Activated B cell treated with CpG ODN at 0.5 μM for 24 hours (primary cell): ENCODE measurements around the gene PCP4. TPM values are rescaled to one million over a fixed set of nuclear protein-coding genes. Genes with fewer than 3 reads are reported as not detected.

ENCODE experiments used
- ATAC-seq: fragments of 200-7000 bp; cut with Tn5 transposase; one replicate; pipeline ENCODE4 v1.10.0; 2021; ENCODE audit warnings: low read depth, mild to moderate bottlenecking, moderate library complexity
- CTCF ChIA-PET: fragments of 350-600 bp; sonication (Branson Sonifier 250); formaldehyde crosslinking; loops from one replicate; lab custom pipeline; 2021; ENCODE audit warnings: antibody characterized with exemption; lab: Charles Lee
- POLR2A ChIA-PET: fragments of 350-600 bp; sonication (Branson Sonifier 250); formaldehyde crosslinking; loops from one replicate; lab custom pipeline; 2021; ENCODE audit warnings: antibody characterized with exemption; lab: Charles Lee
- DNase-seq: peaks from one replicate; pipeline ENCODE4 v3.0.0; 2022
- H3K27ac Mint-ChIP-seq: one replicate; pipeline ENCODE4 v1.8.0; 2020; ENCODE audit warnings: mixed read lengths
- H3K27me3 Mint-ChIP-seq: one replicate; pipeline ENCODE4 v1.8.0; 2021; ENCODE audit warnings: mixed read lengths
- H3K36me3 Mint-ChIP-seq: one replicate; pipeline ENCODE4 v1.8.0; 2021; ENCODE audit warnings: low read depth, mixed read lengths
- H3K4me1 Mint-ChIP-seq: one replicate; pipeline ENCODE4 v1.8.0; 2021; ENCODE audit warnings: mixed read lengths
- H3K4me3 Mint-ChIP-seq: one replicate; pipeline ENCODE4 v1.8.0; 2020; ENCODE audit warnings: mild to moderate bottlenecking, mixed read lengths
- H3K9me3 Mint-ChIP-seq: one replicate; pipeline ENCODE4 v1.8.0; 2020; ENCODE audit warnings: mixed read lengths
- CTCF ChIP-seq: fragments of 200-600 bp; IDR thresholded peaks from one replicate; pipeline ENCODE4 v1.8.0; 2022; ENCODE audit warnings: antibody characterized with exemption, mild to moderate bottlenecking
- intact Hi-C: fragments of 100-400 bp; cut with micrococcal nuclease; formaldehyde crosslinking; loops from one replicate; pipeline ENCODE4 v1.15.1; 2024
- total RNA-seq: library from RNA; stranded (reverse); gene quantifications from 2 replicates; pipeline ENCODE4 v1.2.3, GENCODE V29; 2022

Gene PCP4
- total RNA-seq, 1 donor from 2014 or later, result not detected

GRCh38 chr21:39934895-39935294 is 67.7 kb downstream of the PCP4 start:
- H3K4me1 Mint-ChIP-seq, result no peaks in the 10 kb centered on the region
- intact Hi-C loops, result no loop called here
- no peak overlapping the region for H3K27ac Mint-ChIP-seq
- ChIA-PET CTCF (no interaction called here), POLR2A (no interaction called here)
- ATAC-seq, result no peak
- H3K36me3 Mint-ChIP-seq, result no peaks in the 10 kb centered on the region
- peaks cover 2% of the 10 kb centered on the region for H3K9me3 Mint-ChIP-seq
- no peak for TF ChIP-seq CTCF
- H3K27me3 Mint-ChIP-seq, result no peaks in the 10 kb centered on the region
- DNase-seq, result no peak
- H3K4me3 Mint-ChIP-seq, result no peak overlapping the region

- no peaks in the 10 kb centered on the region for H3K4me1 Mint-ChIP-seq
- no peak overlapping the region for H3K27ac Mint-ChIP-seq
- DNase-seq, result no peak
- no peaks in the 10 kb centered on the region for H3K9me3 Mint-ChIP-seq
- no peaks in the 10 kb centered on the region for H3K27me3 Mint-ChIP-seq
- TF ChIP-seq CTCF, result no peak
- intact Hi-C loops, result no loop called here
- H3K4me3 Mint-ChIP-seq, result no peak overlapping the region
- H3K36me3 Mint-ChIP-seq, result no peaks in the 10 kb centered on the region
- ChIA-PET CTCF (no interaction called here), POLR2A (no interaction called here)
- no peak for ATAC-seq
These were observed 68.5 kb downstream of the PCP4 start for GRCh38 chr21:39935716-39936115.

GRCh38 chr21:39938086-39938625 is 70.9 kb downstream of the PCP4 start:
- no peak for DNase-seq
- POLR2A ChIA-PET, result no interaction called here
- Mint-ChIP-seq H3K27me3 (no peaks in the 10 kb centered on the region), H3K27ac (no peak overlapping the region), H3K36me3 (no peaks in the 10 kb centered on the region), H3K4me1 (no peaks in the 10 kb centered on the region), H3K9me3 (no peaks in the 10 kb centered on the region), H3K4me3 (no peak overlapping the region)
- ATAC-seq, result no peak
- no peak for TF ChIP-seq CTCF
- intact Hi-C loops, result no loop called here
- CTCF ChIA-PET, result no interaction called here

- ChIA-PET CTCF (no interaction called here), POLR2A (no interaction called here)
- H3K4me1 Mint-ChIP-seq, result no peaks in the 10 kb centered on the region
- H3K27me3 Mint-ChIP-seq, result no peaks in the 10 kb centered on the region
- no peak overlapping the region for H3K4me3 Mint-ChIP-seq
- no peaks in the 10 kb centered on the region for H3K36me3 Mint-ChIP-seq
- intact Hi-C loops, result no loop called here
- TF ChIP-seq CTCF, result no peak
- H3K9me3 Mint-ChIP-seq, result peaks cover 21% of the 10 kb centered on the region
- DNase-seq (no peak), ATAC-seq (no peak)
- H3K27ac Mint-ChIP-seq, result no peak overlapping the region
These were observed 79.0 kb downstream of the PCP4 start for GRCh38 chr21:39946199-39946598.

GRCh38 chr21:39947031-39947430 is 79.8 kb downstream of the PCP4 start:
- no peak overlapping the region for H3K27ac Mint-ChIP-seq
- ChIA-PET POLR2A (no interaction called here), CTCF (no interaction called here)
- H3K4me1 Mint-ChIP-seq, result no peaks in the 10 kb centered on the region
- H3K4me3 Mint-ChIP-seq, result no peak overlapping the region
- no peaks in the 10 kb centered on the region for H3K27me3 Mint-ChIP-seq
- H3K36me3 Mint-ChIP-seq, result no peaks in the 10 kb centered on the region
- ATAC-seq, result no peak
- DNase-seq, result no peak
- intact Hi-C loops, result no loop called here
- TF ChIP-seq CTCF, result no peak
- peaks cover 21% of the 10 kb centered on the region for H3K9me3 Mint-ChIP-seq
